HepG2 (cell line): ENCODE measurements around the gene SREBF1. TPM values are rescaled to one million over a fixed set of nuclear protein-coding genes. Genes with fewer than 3 reads are reported as not detected.

Experiments
- AHR ChIP-seq: IDR thresholded peaks from 2 replicates; pipeline ENCODE4 v1.6.1; 2018; ENCODE audit warnings: missing genetic modification reagents, missing compliant biosample characterization
- ATAD3A ChIP-seq: sonication (generic); formaldehyde crosslinking; IDR thresholded peaks from 2 replicates; pipeline ENCODE4 v1.4.0; 2020; ENCODE audit warnings: missing genetic modification reagents
- ATF3 ChIP-seq: sonication (generic); formaldehyde crosslinking; IDR thresholded peaks from 2 replicates; pipeline ENCODE4 v1.4.0; 2020; ENCODE audit warnings: missing genetic modification reagents
- ATF7-NPFF ChIP-seq: sonication (generic); formaldehyde crosslinking; IDR thresholded peaks from 2 replicates; pipeline ENCODE4 v1.8.1; 2023; ENCODE audit warnings: mild to moderate bottlenecking, low read depth, missing genetic modification reagents, moderate library complexity
- BRD4 ChIP-seq: sonication (generic); formaldehyde crosslinking; IDR thresholded peaks from 2 replicates; pipeline ENCODE4 v1.4.0; 2020; ENCODE audit warnings: missing genetic modification reagents
- CHCHD3 ChIP-seq: sonication (generic); formaldehyde crosslinking; IDR thresholded peaks from 2 replicates; pipeline ENCODE4 v1.8.0; 2022; ENCODE audit warnings: mild to moderate bottlenecking, missing genetic modification reagents, moderate library complexity
- EP300 ChIP-seq, 3 experiments: sonication (generic) in 1 of 3; formaldehyde crosslinking in 1 of 3; IDR thresholded peaks; 2 replicates each; pipeline versions ENCODE4 v1.5.1 to v1.6.1; 2011 to 2020; ENCODE audit warnings: low read depth in 2 of 3, low read length in 2 of 3, borderline replicate concordance in 1 of 3, improper control_type of control experiment in 1 of 3, mild to moderate bottlenecking in 1 of 3, missing genetic modification reagents in 1 of 3, moderate library complexity in 1 of 3
- FOXA3 ChIP-seq: IDR thresholded peaks from 2 replicates; pipeline ENCODE4 v1.6.1; 2016; ENCODE audit warnings: missing genetic modification reagents, missing compliant biosample characterization
- FOXC1 ChIP-seq: sonication (generic); formaldehyde crosslinking; IDR thresholded peaks from 2 replicates; pipeline ENCODE4 v1.8.0; 2022; ENCODE audit warnings: mild to moderate bottlenecking, missing genetic modification reagents, borderline replicate concordance
- FOXP1 ChIP-seq, 2 experiments: fragments of 450-650 bp in 1 of 2; IDR thresholded peaks; 2 replicates each; pipeline ENCODE4 v1.6.1; 2017 to 2018; ENCODE audit warnings: antibody characterized with exemption in 1 of 2
- GFI1 ChIP-seq: sonication (generic); formaldehyde crosslinking; IDR thresholded peaks from 2 replicates; pipeline ENCODE4 v1.5.0; 2020; ENCODE audit warnings: missing genetic modification reagents, mild to moderate bottlenecking, borderline replicate concordance
- KLF6 ChIP-seq: IDR thresholded peaks from 2 replicates; pipeline ENCODE4 v1.8.0; 2016; ENCODE audit warnings: missing biosample characterization, missing genetic modification reagents
- KMT2A ChIP-seq: sonication (generic); formaldehyde crosslinking; IDR thresholded peaks from 2 replicates; pipeline ENCODE4 v1.4.0; 2020; ENCODE audit warnings: missing genetic modification reagents
- MBD4 ChIP-seq: IDR thresholded peaks from 2 replicates; pipeline ENCODE4 v1.6.1; 2012; ENCODE audit warnings: low read length, inconsistent platforms, borderline replicate concordance
- MLX ChIP-seq: IDR thresholded peaks from 2 replicates; pipeline ENCODE4 v1.6.1; 2016
- NFIC ChIP-seq: IDR thresholded peaks from 2 replicates; pipeline ENCODE4 v1.6.1; 2012; ENCODE audit warnings: mild to moderate bottlenecking, low read length, inconsistent platforms
- PAF1 ChIP-seq: IDR thresholded peaks from 2 replicates; pipeline ENCODE4 v1.6.1; 2016; ENCODE audit warnings: missing genetic modification reagents, missing compliant biosample characterization
- PCBP1 ChIP-seq: fragments of 200-400 bp; formaldehyde crosslinking; IDR thresholded peaks from 2 replicates; pipeline ENCODE4 v1.6.1; 2017; ENCODE audit warnings: mild to moderate bottlenecking, low read depth, low read length, borderline replicate concordance
- SMARCE1 ChIP-seq: fragments of 450-650 bp; IDR thresholded peaks from 2 replicates; pipeline ENCODE4 v1.6.1; 2017; ENCODE audit warnings: borderline replicate concordance
- TSC22D2 ChIP-seq: sonication (generic); formaldehyde crosslinking; IDR thresholded peaks from 2 replicates; pipeline ENCODE4 v1.5.1; 2020; ENCODE audit warnings: missing genetic modification reagents, mild to moderate bottlenecking, borderline replicate concordance
- ZBTB43 ChIP-seq: sonication (generic); formaldehyde crosslinking; conservative IDR thresholded peaks from 2 replicates; pipeline ENCODE4 v1.4.0; 2020; ENCODE audit warnings: missing genetic modification reagents
- ZC3H4 ChIP-seq: sonication (generic); formaldehyde crosslinking; IDR thresholded peaks from 2 replicates; pipeline ENCODE4 v1.4.0; 2020; ENCODE audit warnings: missing genetic modification reagents, borderline replicate concordance
- ZKSCAN1 ChIP-seq: fragments of 150-350 bp; IDR thresholded peaks from 2 replicates; pipeline ENCODE4 v1.6.1; 2014; ENCODE audit warnings: low read length
- ZNF335 ChIP-seq: sonication (generic); formaldehyde crosslinking; IDR thresholded peaks from 2 replicates; pipeline ENCODE4 v1.4.0; 2020; ENCODE audit warnings: missing genetic modification reagents
- ZNF512 ChIP-seq: sonication (generic); formaldehyde crosslinking; IDR thresholded peaks from 2 replicates; pipeline ENCODE4 v1.4.0; 2020; ENCODE audit warnings: mild to moderate bottlenecking, missing genetic modification reagents
- ZNF75D ChIP-seq: sonication (generic); formaldehyde crosslinking; IDR thresholded peaks from 2 replicates; pipeline ENCODE4 v1.8.1; 2023; ENCODE audit warnings: missing genetic modification reagents, mild to moderate bottlenecking, borderline replicate concordance
- ZSCAN22 ChIP-seq: sonication (generic); formaldehyde crosslinking; IDR thresholded peaks from 2 replicates; pipeline ENCODE4 v1.4.0; 2020; ENCODE audit warnings: mild to moderate bottlenecking, missing genetic modification reagents
- polyA plus RNA-seq, 8 experiments: library from polyadenylated mRNA; depleted of rRNA in 3 of 8; stranded (reverse) in 7 of 8; unstranded in 1 of 8; fragments of >200 nt; fragmentation: Illumina TruSeq in 4 of 8; extraction: Trizol in 4 of 8; gene quantifications; 2 replicates each; pipeline versions ENCODE4 v1.2.1 to v1.2.3, GENCODE V29; 2011 to 2016; ENCODE audit warnings: low read depth in 4 of 8, missing spikeins in 1 of 8, mixed read lengths in 1 of 8; ENCODE audit not compliant: insufficient read depth in 1 of 8
- total RNA-seq, 5 experiments: library from RNA; depleted of rRNA; stranded (reverse); fragments of >200 nt; fragmentation: Illumina TruSeq; extraction: Trizol; gene quantifications; 2 replicates each; pipeline ENCODE4 v1.2.3, GENCODE V29; 2016; ENCODE audit warnings: low read depth in 1 of 5
- TF ChIP-seq, protein P1 (sequence below): sonication (generic); formaldehyde crosslinking; IDR thresholded peaks from 2 replicates; pipeline ENCODE4 v1.8.0; 2022; ENCODE audit warnings: mild to moderate bottlenecking, missing genetic modification reagents, moderate library complexity

Gene SREBF1
- total and polyA plus RNA-seq, 2 of the 13 experiments (the other 11 are each of a cell fraction or from before 2014, with no cell fraction given), result 34.3 to 38.0 TPM

- TF ChIP-seq ZNF512 (CRISPR knock-in tag) (no peak), SMARCE1 (no peak), BRD4 (no peak), ZSCAN22 (CRISPR knock-in tag) (no peak), ATF3 (CRISPR knock-in tag) (no peak), ATF7-NPFF (CRISPR knock-in tag) (no peak), FOXA3 (peak; percentile 82), KMT2A (no peak), ZKSCAN1 (0 out of 2 replicates have a peak, but pooled peaks have one; percentile 44), GFI1 (CRISPR knock-in tag) (no peak), PCBP1 (no peak), ATAD3A (CRISPR knock-in tag) (no peak), AHR (CRISPR knock-in tag) (no peak), FOXC1 (0 out of 2 replicates have a peak, but pooled peaks have one; percentile 27), PAF1 (CRISPR knock-in tag) (no peak), ZNF335 (no peak), ZBTB43 (CRISPR knock-in tag) (peak; percentile 69; the same call in 1 of the 2 replicates), ZNF75D (CRISPR knock-in tag) (no peak), MBD4 (no peak), FOXP1 (IDR thresholded peaks at IDR 0.05) (no peak), FOXP1 (CRISPR knock-in tag; IDR thresholded peaks at IDR 0.05) (no peak), CHCHD3 (CRISPR knock-in tag) (no peak), ZC3H4 (no peak), MLX (0 out of 2 replicates have a peak, but pooled peaks have one; percentile 30), TSC22D2 (CRISPR knock-in tag) (no peak), NFIC (no peak), KLF6 (CRISPR knock-in tag) (0 out of 2 replicates have a peak, but pooled peaks have one; percentile 26), EP300 (IDR thresholded peaks at IDR 0.05; ENCODE audit: low read depth in 2 of 2, low read length in 2 of 2) (no peak), EP300 (CRISPR knock-in tag; IDR thresholded peaks at IDR 0.05; ENCODE audit: borderline replicate concordance) (peak; percentile 67; the same call in 1 of the 2 replicates)
- TF ChIP-seq, protein P1, sequence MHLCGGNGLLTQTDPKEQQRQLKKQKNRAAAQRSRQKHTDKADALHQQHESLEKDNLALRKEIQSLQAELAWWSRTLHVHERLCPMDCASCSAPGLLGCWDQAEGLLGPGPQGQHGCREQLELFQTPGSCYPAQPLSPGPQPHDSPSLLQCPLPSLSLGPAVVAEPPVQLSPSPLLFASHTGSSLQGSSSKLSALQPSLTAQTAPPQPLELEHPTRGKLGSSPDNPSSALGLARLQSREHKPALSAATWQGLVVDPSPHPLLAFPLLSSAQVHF, result no peak
Measured at GRCh38 chr17:17849147-17849820, 12.5 kb upstream of the SREBF1 start (continued).
